ENCODE data around the gene RHOF.

GRCh38 chr12:121786440-121786825 lies 7.1 kb downstream of the RHOF start:
- TF ChIP-seq CTCF (IDR thresholded peaks at IDR 0.05) (no peak), POLR2A (IDR thresholded peaks at IDR 0.05) (no peak)

All from stomach (tissue), 4 donors.